WTC11 (cell line): ENCODE data around the gene NCAPH2. TPM values are rescaled to one million over a fixed set of nuclear protein-coding genes. Genes with fewer than 3 reads are reported as not detected.

Experiments used
- ATAC-seq: fragments of 200-7000 bp; cut with Tn5 transposase; 2 replicates; pipeline ENCODE4 v1.10.0; 2021; ENCODE audit warnings: mild to moderate bottlenecking, moderate library complexity
- CTCF ChIA-PET: fragments of 300-600 bp; sonication (Branson Sonifier 250); formaldehyde crosslinking; loops from one replicate; lab custom pipeline; 2021; ENCODE audit warnings: antibody characterized with exemption; lab: Charles Lee
- POLR2A ChIA-PET: fragments of 350-600 bp; sonication (Branson Sonifier 250); formaldehyde crosslinking; loops from one replicate; lab custom pipeline; 2021; ENCODE audit warnings: antibody characterized with exemption; lab: Charles Lee
- DNase-seq: peaks from one replicate; pipeline ENCODE4 v3.0.0; 2021; ENCODE audit warnings: low spot score
- H3K27ac Mint-ChIP-seq: 2 replicates; pipeline ENCODE4 v1.8.0; 2021; ENCODE audit warnings: mixed read lengths
- H3K27me3 Mint-ChIP-seq: 2 replicates; pipeline ENCODE4 v1.8.0; 2021; ENCODE audit warnings: low read depth, mild to moderate bottlenecking, moderate library complexity, mixed read lengths
- H3K36me3 Mint-ChIP-seq: 2 replicates; pipeline ENCODE4 v1.8.0; 2021; ENCODE audit warnings: mixed read lengths
- H3K4me1 Mint-ChIP-seq: 2 replicates; pipeline ENCODE4 v1.8.0; 2022; ENCODE audit warnings: mixed read lengths
- H3K4me3 Mint-ChIP-seq: 2 replicates; pipeline ENCODE4 v1.8.0; 2021; ENCODE audit warnings: mild to moderate bottlenecking, moderate library complexity, mixed read lengths
- H3K9me3 Mint-ChIP-seq: 2 replicates; pipeline ENCODE4 v1.8.0; 2021; ENCODE audit warnings: mixed read lengths
- ARID4B ChIP-seq: sonication (generic); formaldehyde crosslinking; IDR thresholded peaks from 2 replicates; pipeline ENCODE4 v1.8.0; 2023; ENCODE audit warnings: missing genetic modification reagents, mild to moderate bottlenecking, borderline replicate concordance
- CREB1 ChIP-seq: sonication (generic); formaldehyde crosslinking; IDR thresholded peaks from 2 replicates; pipeline ENCODE4 v1.8.0; 2023; ENCODE audit warnings: mild to moderate bottlenecking, missing genetic modification reagents
- CTCF ChIP-seq: fragments of 200-600 bp; IDR thresholded peaks from 2 replicates; pipeline ENCODE4 v1.8.0; 2022; ENCODE audit warnings: antibody characterized with exemption
- E2F5 ChIP-seq: sonication (generic); formaldehyde crosslinking; IDR thresholded peaks from 2 replicates; pipeline ENCODE4 v1.8.1; 2022; ENCODE audit warnings: mild to moderate bottlenecking, moderate library complexity, missing genetic modification reagents
- ERG ChIP-seq: fragments of 250-450 bp; sonication (Bioruptor Pico); IDR thresholded peaks from 2 replicates; pipeline ENCODE4 v1.8.0; 2021; ENCODE audit warnings: mild to moderate bottlenecking
- ESRRA ChIP-seq: sonication (generic); formaldehyde crosslinking; IDR thresholded peaks from 2 replicates; pipeline ENCODE4 v1.8.1; 2022; ENCODE audit warnings: mild to moderate bottlenecking, missing genetic modification reagents, borderline replicate concordance
- FOXK1 ChIP-seq: sonication (generic); formaldehyde crosslinking; IDR thresholded peaks from 2 replicates; pipeline ENCODE4 v1.8.0; 2022; ENCODE audit warnings: mild to moderate bottlenecking, moderate library complexity, missing genetic modification reagents
- FOXP4 ChIP-seq: sonication (generic); formaldehyde crosslinking; IDR thresholded peaks from 2 replicates; pipeline ENCODE4 v1.8.0; 2022; ENCODE audit warnings: mild to moderate bottlenecking, missing genetic modification reagents
- GABPB1 ChIP-seq: sonication (generic); formaldehyde crosslinking; IDR thresholded peaks from 2 replicates; pipeline ENCODE4 v1.8.1; 2023; ENCODE audit warnings: mild to moderate bottlenecking, missing genetic modification reagents
- GTF2I ChIP-seq: fragments of 250-450 bp; sonication (Bioruptor Pico); conservative IDR thresholded peaks from 2 replicates; pipeline ENCODE4 v1.4.0; 2021; ENCODE audit warnings: mild to moderate bottlenecking
- RORB ChIP-seq: fragments of 250-450 bp; sonication (Bioruptor Pico); IDR thresholded peaks from 2 replicates; pipeline ENCODE4 v1.9.0; 2021; ENCODE audit warnings: mild to moderate bottlenecking
- USF1 ChIP-seq: sonication (generic); formaldehyde crosslinking; IDR thresholded peaks from 2 replicates; pipeline ENCODE4 v1.8.0; 2022; ENCODE audit warnings: mild to moderate bottlenecking, missing genetic modification reagents
- ZBTB21 ChIP-seq: sonication (generic); formaldehyde crosslinking; IDR thresholded peaks from 2 replicates; pipeline ENCODE4 v1.8.1; 2023; ENCODE audit warnings: mild to moderate bottlenecking, missing genetic modification reagents, borderline replicate concordance
- ZNF317 ChIP-seq: sonication (generic); formaldehyde crosslinking; IDR thresholded peaks from 2 replicates; pipeline ENCODE4 v1.8.1; 2023; ENCODE audit warnings: low read depth, mild to moderate bottlenecking, moderate library complexity, missing genetic modification reagents, borderline replicate concordance
- ZNF396 ChIP-seq: fragments of 250-450 bp; sonication (Bioruptor Pico); IDR thresholded peaks from 2 replicates; pipeline ENCODE4 v1.8.0; 2021; ENCODE audit warnings: mild to moderate bottlenecking, moderate library complexity, borderline replicate concordance
- ZNF532 ChIP-seq: fragments of 250-450 bp; sonication (Bioruptor Pico); IDR thresholded peaks from 2 replicates; pipeline ENCODE4 v1.9.0; 2021; ENCODE audit warnings: mild to moderate bottlenecking, borderline replicate concordance
- total RNA-seq: library from RNA; stranded (reverse); gene quantifications from 3 replicates; pipeline ENCODE4 v1.2.3, GENCODE V29; 2021

The NCAPH2 gene
- total RNA-seq, 1 experiment from 2014 or later = 78.4 TPM

- TF ChIP-seq ARID4B (CRISPR knock-in tag) = no peak
- no peak for TF ChIP-seq ZBTB21 (CRISPR knock-in tag)
- TF ChIP-seq RORB = no peak
- no peak for TF ChIP-seq ZNF532
- TF ChIP-seq USF1 = no peak
- TF ChIP-seq GTF2I (CRISPR knock-in tag) = no peak
- TF ChIP-seq ZNF396 = no peak
These were observed 28.2 kb downstream of the NCAPH2 start (continued) for GRCh38 chr22:50536226-50536625.

GRCh38 chr22:50537765-50538164, 29.7 kb downstream of the NCAPH2 start:
- POLR2A ChIA-PET = no interaction called here
- TF ChIP-seq CREB1 (CRISPR knock-in tag) (no peak), FOXP4 (CRISPR knock-in tag) (no peak)
- no peaks in the 10 kb centered on the region for H3K9me3 Mint-ChIP-seq
- H3K4me3 Mint-ChIP-seq = no peak overlapping the region
- peaks cover 29% of the 10 kb centered on the region for H3K27me3 Mint-ChIP-seq
- no peaks in the 10 kb centered on the region for H3K36me3 Mint-ChIP-seq
- no peak overlapping the region for H3K27ac Mint-ChIP-seq
- CTCF ChIA-PET = interaction anchor here (1.1 to 3.2 kb wide), 3 partner anchors 12 to 83 kb away, joined by 3 to 8 read pairs (median 3); partner anchors contain the start of genes SCO2 and SYCE3
- no peak for ATAC-seq
- H3K4me1 Mint-ChIP-seq = peaks cover 4% of the 10 kb centered on the region; the same call in 1 of the 2 replicates
- DNase-seq = no peak

- H3K27me3 Mint-ChIP-seq = peaks cover 20% of the 10 kb centered on the region
- POLR2A ChIA-PET = no interaction called here
- no peak for TF ChIP-seq ESRRA (CRISPR knock-in tag)
- no peak for TF ChIP-seq E2F5 (CRISPR knock-in tag)
- no peak for TF ChIP-seq FOXK1 (CRISPR knock-in tag)
- no peak for TF ChIP-seq ERG
- TF ChIP-seq CTCF = no peak
- no peak for TF ChIP-seq GABPB1 (CRISPR knock-in tag)
- TF ChIP-seq ZBTB21 (CRISPR knock-in tag) = no peak
- no peak for TF ChIP-seq ZNF317 (CRISPR knock-in tag)
These were observed 32.4 kb downstream of the NCAPH2 start for GRCh38 chr22:50540381-50540780.

More at GRCh38 chr22:50540381-50540780, 32.4 kb downstream of the NCAPH2 start:
- H3K9me3 Mint-ChIP-seq = no peaks in the 10 kb centered on the region
- ATAC-seq (no peak), DNase-seq (no peak)
- no peaks in the 10 kb centered on the region for H3K36me3 Mint-ChIP-seq
- H3K4me3 Mint-ChIP-seq = no peak overlapping the region
- H3K27ac Mint-ChIP-seq = no peak overlapping the region
- H3K4me1 Mint-ChIP-seq = no peaks in the 10 kb centered on the region
- CTCF ChIA-PET = interaction anchor here (0.7 to 1.0 kb wide), 2 partner anchors 80 to 186 kb away, joined by 3 read pairs; no protein-coding TSS in a partner anchor
